ENCODE results near the gene RFX5.
A peak's percentile ranks its signal among the peaks of the same experiment; 100 is the strongest.

RFX5 gene

DNA sequence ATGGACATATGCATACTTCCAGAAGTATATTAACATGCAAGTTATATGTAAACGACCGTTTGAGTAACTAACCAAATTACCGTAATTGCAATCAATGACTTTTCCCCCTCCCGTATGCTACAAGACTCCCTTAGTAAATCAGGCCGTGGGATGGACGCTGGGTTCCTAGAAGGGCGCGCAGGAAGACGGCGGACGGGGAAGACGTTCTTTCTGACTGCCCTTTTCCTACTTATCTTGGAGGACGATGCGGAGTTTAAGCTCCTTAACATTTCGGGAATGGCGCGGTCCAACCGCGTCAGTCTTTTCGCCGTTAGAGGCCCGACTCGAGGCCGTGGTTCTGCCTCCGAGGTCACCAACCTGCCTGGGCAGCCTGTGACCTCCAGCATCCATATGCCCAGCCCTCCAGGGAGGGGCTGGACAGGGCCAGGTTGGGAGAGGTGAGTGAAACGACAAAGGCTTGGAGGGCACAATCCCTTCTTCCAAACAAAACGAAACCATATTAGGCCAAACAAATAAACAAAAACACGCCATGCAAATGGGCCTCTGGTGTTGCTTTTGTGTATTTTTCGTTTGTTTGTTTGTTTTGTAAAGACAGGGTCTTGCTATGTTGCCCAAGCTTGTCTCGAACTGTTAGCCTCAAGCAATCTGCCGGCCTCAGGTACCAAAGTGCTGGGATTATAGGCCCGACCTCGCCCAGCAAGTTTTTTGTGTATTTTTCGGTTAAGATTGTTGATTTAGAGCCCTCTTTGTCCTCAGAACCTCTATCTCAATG, 19.0 kb downstream of the RFX5 start (continued):
- peak; percentile 24; the same call in 1 of the 2 replicates for TF ChIP-seq ZNF660 (tag by site-specific recombination; IDR thresholded peaks at IDR 0.05)
- TF ChIP-seq ZNF600 (tag by site-specific recombination; IDR thresholded peaks at IDR 0.05): peak; percentile 40; the same call in 1 of the 2 replicates
- TF ChIP-seq ZNF501 (tag by site-specific recombination; IDR thresholded peaks at IDR 0.05): 0 out of 2 replicates have a peak, but pooled peaks have one; percentile 34
- TF ChIP-seq REPIN1 (tag by site-specific recombination; IDR thresholded peaks at IDR 0.05; ENCODE audit: low read depth): 0 out of 2 replicates have a peak, but pooled peaks have one; percentile 35
- TF ChIP-seq, protein P1, sequence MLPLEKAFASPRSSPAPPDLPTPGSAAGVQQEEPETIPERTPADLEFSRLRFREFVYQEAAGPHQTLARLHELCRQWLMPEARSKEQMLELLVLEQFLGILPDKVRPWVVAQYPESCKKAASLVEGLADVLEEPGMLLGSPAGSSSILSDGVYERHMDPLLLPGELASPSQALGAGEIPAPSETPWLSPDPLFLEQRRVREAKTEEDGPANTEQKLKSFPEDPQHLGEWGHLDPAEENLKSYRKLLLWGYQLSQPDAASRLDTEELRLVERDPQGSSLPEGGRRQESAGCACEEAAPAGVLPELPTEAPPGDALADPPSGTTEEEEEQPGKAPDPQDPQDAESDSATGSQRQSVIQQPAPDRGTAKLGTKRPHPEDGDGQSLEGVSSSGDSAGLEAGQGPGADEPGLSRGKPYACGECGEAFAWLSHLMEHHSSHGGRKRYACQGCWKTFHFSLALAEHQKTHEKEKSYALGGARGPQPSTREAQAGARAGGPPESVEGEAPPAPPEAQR (tag by site-specific recombination; IDR thresholded peaks at IDR 0.05): 0 out of 2 replicates have a peak, but pooled peaks have one; percentile 25
- no peak for TF ChIP-seq ZNF544 (tag by site-specific recombination; IDR thresholded peaks at IDR 0.05)

DNA sequence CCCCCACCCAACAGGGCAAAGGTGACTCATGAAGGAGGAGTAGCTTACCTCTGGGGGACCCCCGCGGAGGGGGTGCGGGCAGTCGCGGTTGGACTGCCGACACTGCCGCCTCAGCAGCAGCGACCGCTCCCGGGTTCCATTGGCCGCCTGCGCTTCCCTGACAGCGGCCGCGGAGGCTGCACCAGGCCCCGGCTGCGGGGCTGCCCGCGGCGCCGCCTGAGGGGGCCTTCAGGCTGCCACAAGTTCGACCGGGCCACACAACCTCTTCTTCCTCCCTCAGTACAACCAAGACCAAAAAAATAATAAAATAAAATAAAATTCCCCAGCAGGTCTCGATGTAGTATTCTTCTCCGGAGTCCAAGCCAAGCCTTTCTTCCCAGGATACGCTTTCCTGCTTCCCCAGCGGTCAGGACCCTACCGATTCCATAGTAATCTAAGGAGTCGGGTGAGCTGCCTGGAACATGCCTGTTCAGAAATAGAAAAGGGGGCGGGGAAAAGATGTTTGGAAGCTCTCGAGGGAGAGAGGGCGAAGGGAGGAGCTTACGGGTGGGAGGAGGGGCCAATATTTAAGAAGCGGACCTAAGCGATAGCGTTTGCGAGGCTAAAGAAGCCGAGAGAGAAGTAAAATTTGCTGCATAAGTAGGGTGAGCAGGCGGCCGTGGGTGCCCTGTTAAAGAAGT, 19.7 kb downstream of the RFX5 start, which contains the start of gene PI4KB:
PI4KB (minus strand) TSS at position 194 of the 680 bp plus-strand sequence. CDS start 10,935 bp downstream, outside the sequence.
- H3K4me3 ChIP-seq (ENCODE audit: low read depth, low read length): peak within 1 kb of the TSS; percentile 83
- peak within 1 kb of the TSS; percentile 85 for H3K27ac ChIP-seq (ENCODE audit: extremely low read depth, low read depth, low read length)
- H3K4me1 ChIP-seq (ENCODE audit: control insufficient read depth, insufficient read depth, low read length): peaks cover 3% of the 10 kb centered on the region; the same call in 1 of the 2 replicates
- H3K36me3 ChIP-seq (ENCODE audit: control insufficient read depth in 2 of 2, insufficient read depth in 1 of 2, low read length in 2 of 2): peaks cover 4 to 35% of the 10 kb centered on the region in 2 experiments
- POLR2A ChIA-PET: interaction anchor here (0.6 to 7.8 kb wide), 18 partner anchors 9 to 1058 kb away, joined by 3 to 56 read pairs (median 6); partner anchors contain the start of genes PSMB4, SELENBP1, TUFT1 and VPS72
- H3K9me3 ChIP-seq (ENCODE audit: control insufficient read depth, insufficient read depth, low read depth, low read length): no peaks in the 10 kb centered on the region
- CTCF ChIA-PET: interaction anchor here (0.5 to 7.4 kb wide), 11 partner anchors 10 to 549 kb away, joined by 3 to 63 read pairs (median 3); partner anchors contain the start of gene ZNF687
- TF ChIP-seq, protein P2, sequence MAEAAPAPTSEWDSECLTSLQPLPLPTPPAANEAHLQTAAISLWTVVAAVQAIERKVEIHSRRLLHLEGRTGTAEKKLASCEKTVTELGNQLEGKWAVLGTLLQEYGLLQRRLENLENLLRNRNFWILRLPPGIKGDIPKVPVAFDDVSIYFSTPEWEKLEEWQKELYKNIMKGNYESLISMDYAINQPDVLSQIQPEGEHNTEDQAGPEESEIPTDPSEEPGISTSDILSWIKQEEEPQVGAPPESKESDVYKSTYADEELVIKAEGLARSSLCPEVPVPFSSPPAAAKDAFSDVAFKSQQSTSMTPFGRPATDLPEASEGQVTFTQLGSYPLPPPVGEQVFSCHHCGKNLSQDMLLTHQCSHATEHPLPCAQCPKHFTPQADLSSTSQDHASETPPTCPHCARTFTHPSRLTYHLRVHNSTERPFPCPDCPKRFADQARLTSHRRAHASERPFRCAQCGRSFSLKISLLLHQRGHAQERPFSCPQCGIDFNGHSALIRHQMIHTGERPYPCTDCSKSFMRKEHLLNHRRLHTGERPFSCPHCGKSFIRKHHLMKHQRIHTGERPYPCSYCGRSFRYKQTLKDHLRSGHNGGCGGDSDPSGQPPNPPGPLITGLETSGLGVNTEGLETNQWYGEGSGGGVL (tag by site-specific recombination; IDR thresholded peaks at IDR 0.05): 0 out of 2 replicates have a peak, but pooled peaks have one; percentile 20
- no peak for TF ChIP-seq ZNF473 (tag by site-specific recombination; IDR thresholded peaks at IDR 0.05)
- TF ChIP-seq SP7 (tag by site-specific recombination; IDR thresholded peaks at IDR 0.05): peak; percentile 30; the same call in 1 of the 2 replicates
- no peak for TF ChIP-seq ZNF677 (tag by site-specific recombination; IDR thresholded peaks at IDR 0.05)
- TF ChIP-seq ZSCAN30 (tag by site-specific recombination; IDR thresholded peaks at IDR 0.05): 0 out of 2 replicates have a peak, but pooled peaks have one; percentile 66
- TF ChIP-seq REST (tag by site-specific recombination; IDR thresholded peaks at IDR 0.05): no peak
- TF ChIP-seq, protein P3, sequence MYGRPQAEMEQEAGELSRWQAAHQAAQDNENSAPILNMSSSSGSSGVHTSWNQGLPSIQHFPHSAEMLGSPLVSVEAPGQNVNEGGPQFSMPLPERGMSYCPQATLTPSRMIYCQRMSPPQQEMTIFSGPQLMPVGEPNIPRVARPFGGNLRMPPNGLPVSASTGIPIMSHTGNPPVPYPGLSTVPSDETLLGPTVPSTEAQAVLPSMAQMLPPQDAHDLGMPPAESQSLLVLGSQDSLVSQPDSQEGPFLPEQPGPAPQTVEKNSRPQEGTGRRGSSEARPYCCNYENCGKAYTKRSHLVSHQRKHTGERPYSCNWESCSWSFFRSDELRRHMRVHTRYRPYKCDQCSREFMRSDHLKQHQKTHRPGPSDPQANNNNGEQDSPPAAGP (tag by site-specific recombination; IDR thresholded peaks at IDR 0.05): no peak; the same call in 1 of the 2 replicates
- TF ChIP-seq GLIS1 (tag by site-specific recombination; IDR thresholded peaks at IDR 0.05): no peak
- no peak for TF ChIP-seq KLF16 (tag by site-specific recombination; IDR thresholded peaks at IDR 0.05)
- TF ChIP-seq PATZ1 (tag by site-specific recombination; IDR thresholded peaks at IDR 0.05): peak; percentile 6
- no peak for TF ChIP-seq ZNF433 (tag by site-specific recombination; IDR thresholded peaks at IDR 0.05; ENCODE audit: low read depth)
- TF ChIP-seq ZNF585B (tag by site-specific recombination; IDR thresholded peaks at IDR 0.05): no peak
- TF ChIP-seq ZBTB8A (tag by site-specific recombination; IDR thresholded peaks at IDR 0.05): 0 out of 2 replicates have a peak, but pooled peaks have one; percentile 9
- TF ChIP-seq, protein P4, sequence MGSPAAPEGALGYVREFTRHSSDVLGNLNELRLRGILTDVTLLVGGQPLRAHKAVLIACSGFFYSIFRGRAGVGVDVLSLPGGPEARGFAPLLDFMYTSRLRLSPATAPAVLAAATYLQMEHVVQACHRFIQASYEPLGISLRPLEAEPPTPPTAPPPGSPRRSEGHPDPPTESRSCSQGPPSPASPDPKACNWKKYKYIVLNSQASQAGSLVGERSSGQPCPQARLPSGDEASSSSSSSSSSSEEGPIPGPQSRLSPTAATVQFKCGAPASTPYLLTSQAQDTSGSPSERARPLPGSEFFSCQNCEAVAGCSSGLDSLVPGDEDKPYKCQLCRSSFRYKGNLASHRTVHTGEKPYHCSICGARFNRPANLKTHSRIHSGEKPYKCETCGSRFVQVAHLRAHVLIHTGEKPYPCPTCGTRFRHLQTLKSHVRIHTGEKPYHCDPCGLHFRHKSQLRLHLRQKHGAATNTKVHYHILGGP (tag by site-specific recombination; IDR thresholded peaks at IDR 0.05): no peak
- TF ChIP-seq ZNF221 (tag by site-specific recombination; IDR thresholded peaks at IDR 0.05; ENCODE audit: borderline replicate concordance): no peak
- TF ChIP-seq ZFP37 (tag by site-specific recombination; IDR thresholded peaks at IDR 0.05): no peak
- TF ChIP-seq ZNF184 (tag by site-specific recombination; IDR thresholded peaks at IDR 0.05): peak; percentile 59; the same call in 1 of the 2 replicates
